ENCODE measurements around the gene IFNA10.
"Not testable (repeated sequence)": the region's sequence is repeated elsewhere in the genome, so short reads cannot be mapped to it uniquely, and the experiment has no call there.

The IFNA10 gene

DNA sequence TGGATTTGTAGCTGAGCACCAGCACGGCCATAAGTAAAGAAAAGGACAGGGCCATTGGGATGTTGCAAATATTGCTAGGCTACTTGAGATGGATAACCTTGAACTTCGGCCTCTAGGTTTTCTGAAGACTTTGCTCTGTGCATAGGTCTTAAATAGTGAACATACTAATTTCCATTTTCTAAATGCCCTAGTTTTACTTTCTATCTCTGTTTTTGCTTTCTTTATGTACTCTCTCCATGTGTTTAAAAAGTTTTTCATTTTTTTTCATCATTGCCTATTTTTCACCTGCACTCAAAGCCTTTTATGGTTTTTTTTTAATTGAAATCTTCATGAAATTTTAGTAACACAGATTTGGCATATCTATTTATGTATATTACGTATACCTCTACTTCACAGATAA is at the start of gene IFNA10:
IFNA10 (minus strand) TSS at position 101 of the 400 bp plus-strand sequence; CDS start at position 55, 46 bp downstream.
- not testable (repeated sequence) for H3K36me3 ChIP-seq (ENCODE audit: insufficient read depth, low read length)

DNA sequence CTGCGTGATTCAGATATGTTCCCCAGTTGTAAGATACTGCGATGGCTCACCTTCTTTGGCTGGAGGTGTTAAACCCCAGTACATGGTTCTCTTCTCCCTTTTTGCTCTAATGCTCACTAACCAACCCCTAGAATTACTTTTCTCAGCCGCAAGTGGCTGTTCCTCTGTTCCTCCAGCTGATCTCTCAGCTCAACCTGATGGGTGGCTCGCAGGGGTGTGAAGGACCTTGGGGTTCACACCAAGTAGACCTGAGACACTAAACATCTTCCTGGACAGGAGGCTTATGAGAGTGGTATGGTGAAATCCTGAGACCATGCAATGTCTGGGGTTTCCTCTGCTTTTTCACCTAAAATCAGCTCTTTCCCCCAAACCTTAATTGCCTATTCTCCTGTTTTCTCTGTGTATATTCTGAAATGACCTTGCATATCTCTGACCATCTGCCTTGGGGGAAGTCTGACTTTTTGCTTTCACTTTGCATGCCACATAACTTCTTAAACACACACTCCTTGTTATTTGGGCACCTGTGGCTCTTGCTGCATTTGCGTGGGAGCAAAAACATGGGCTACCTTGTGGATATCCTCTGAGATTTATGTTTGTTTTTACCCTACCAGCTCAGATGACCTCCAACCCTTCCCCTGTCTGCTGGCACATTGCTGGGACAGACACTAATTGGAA is 48.7 kb upstream of the IFNA10 start:
- H3K9ac ChIP-seq (ENCODE audit: low read length), result no peak overlapping the region
- H3K4me1 ChIP-seq (ENCODE audit: insufficient read depth, low read length), result no peaks in the 10 kb centered on the region
- H3K36me3 ChIP-seq (ENCODE audit: insufficient read depth, low read length), result no peaks in the 10 kb centered on the region
- H3K27me3 ChIP-seq (ENCODE audit: control insufficient read depth in 1 of 2, insufficient read depth in 2 of 2, low read length in 2 of 2), result no peaks in the 10 kb centered on the region
- no peak overlapping the region for H3K27ac ChIP-seq (ENCODE audit: low read depth, low read length)
- H3K9me3 ChIP-seq (ENCODE audit: low read length), result no peaks in the 10 kb centered on the region
- no peak overlapping the region for H3K4me3 ChIP-seq (ENCODE audit: low read depth in 1 of 2, low read length in 2 of 2)

More for the DNA sequence above, at the start of gene IFNA10:
- not testable (repeated sequence) for H3K4me1 ChIP-seq (ENCODE audit: insufficient read depth, low read length); H3K4me3 ChIP-seq (ENCODE audit: low read depth in 1 of 2, low read length in 2 of 2); H3K9me3 ChIP-seq (ENCODE audit: low read length); H3K27me3 ChIP-seq (ENCODE audit: control insufficient read depth in 1 of 2, insufficient read depth in 2 of 2, low read length in 2 of 2); H3K9ac ChIP-seq (ENCODE audit: low read length); H3K27ac ChIP-seq (ENCODE audit: low read depth, low read length)

DNA sequence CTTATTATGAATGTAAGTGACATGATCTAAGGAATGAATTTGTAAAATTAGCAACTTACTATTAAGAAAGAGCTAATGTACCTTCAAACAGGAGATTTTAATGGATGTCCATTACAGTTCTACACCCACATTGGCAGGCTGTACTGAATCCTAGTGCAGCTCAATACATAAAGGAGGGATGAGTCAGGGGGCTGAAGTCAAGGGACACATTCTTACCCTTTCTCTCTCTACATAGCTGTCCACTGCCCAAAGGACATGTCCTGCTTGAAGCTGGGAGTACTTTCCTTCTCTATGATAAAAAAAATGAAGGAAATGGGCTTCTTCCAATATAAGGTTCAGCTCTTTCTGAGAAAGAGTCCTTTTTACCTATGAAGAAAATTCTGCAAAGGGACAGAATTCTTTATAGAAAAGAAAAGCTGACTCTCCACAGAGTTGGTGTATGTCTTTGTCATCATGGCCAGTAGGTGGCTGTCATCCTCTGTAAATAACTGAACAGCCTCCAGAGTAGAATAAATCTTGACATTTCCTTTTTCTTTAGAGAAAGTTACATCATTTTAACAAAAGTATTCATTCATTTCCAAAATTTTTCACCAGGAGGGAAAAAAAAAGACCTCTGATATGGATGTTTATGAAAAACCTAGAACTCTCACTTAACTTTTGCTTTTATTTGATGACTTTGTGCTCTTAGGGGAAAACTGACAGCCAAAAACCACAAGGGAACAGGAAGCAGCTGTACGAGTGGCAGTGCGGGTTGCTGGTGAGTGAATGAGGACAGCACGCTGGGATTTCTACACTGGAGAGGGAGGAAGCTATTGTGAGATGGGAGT is 46.0 kb upstream of the IFNA10 start:
- H3K27me3 ChIP-seq (ENCODE audit: control insufficient read depth in 1 of 2, insufficient read depth in 2 of 2, low read length in 2 of 2), result no peaks in the 10 kb centered on the region
- no peaks in the 10 kb centered on the region for H3K4me1 ChIP-seq (ENCODE audit: insufficient read depth, low read length)
- no peak overlapping the region for H3K4me3 ChIP-seq (ENCODE audit: low read depth in 1 of 2, low read length in 2 of 2)
- no peak overlapping the region for H3K9ac ChIP-seq (ENCODE audit: low read length)
- H3K27ac ChIP-seq (ENCODE audit: low read depth, low read length), result no peak overlapping the region
- no peaks in the 10 kb centered on the region for H3K36me3 ChIP-seq (ENCODE audit: insufficient read depth, low read length)
- no peaks in the 10 kb centered on the region for H3K9me3 ChIP-seq (ENCODE audit: low read length)

DNA sequence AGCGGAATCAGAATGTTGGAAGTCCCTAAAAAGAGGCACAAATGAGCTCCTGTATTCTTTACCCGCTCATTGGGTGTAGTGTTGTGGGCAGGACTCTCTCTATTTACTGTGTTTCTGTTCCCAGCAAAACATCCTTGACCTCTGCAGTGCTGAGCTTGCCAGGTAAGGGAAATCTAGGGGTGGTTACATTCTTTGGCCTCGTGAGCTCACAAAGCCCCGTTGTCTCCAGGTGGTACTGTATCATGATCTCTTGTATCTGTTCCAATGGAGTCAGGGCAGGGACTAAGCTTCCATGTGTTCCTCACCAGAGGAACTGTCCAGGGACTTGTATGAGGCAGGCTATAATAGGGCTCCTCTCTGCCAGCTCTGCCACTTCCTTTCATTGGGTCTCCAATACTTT is 44.7 kb upstream of the IFNA10 start:
- H3K4me3 ChIP-seq (ENCODE audit: low read depth in 1 of 2, low read length in 2 of 2), result no peak overlapping the region
- H3K27me3 ChIP-seq (ENCODE audit: control insufficient read depth in 1 of 2, insufficient read depth in 2 of 2, low read length in 2 of 2), result no peaks in the 10 kb centered on the region
- H3K4me1 ChIP-seq (ENCODE audit: insufficient read depth, low read length), result no peaks in the 10 kb centered on the region
- H3K9me3 ChIP-seq (ENCODE audit: low read length), result no peaks in the 10 kb centered on the region
- H3K9ac ChIP-seq (ENCODE audit: low read length), result no peak overlapping the region
- H3K27ac ChIP-seq (ENCODE audit: low read depth, low read length), result no peak overlapping the region
- H3K36me3 ChIP-seq (ENCODE audit: insufficient read depth, low read length), result no peaks in the 10 kb centered on the region

DNA sequence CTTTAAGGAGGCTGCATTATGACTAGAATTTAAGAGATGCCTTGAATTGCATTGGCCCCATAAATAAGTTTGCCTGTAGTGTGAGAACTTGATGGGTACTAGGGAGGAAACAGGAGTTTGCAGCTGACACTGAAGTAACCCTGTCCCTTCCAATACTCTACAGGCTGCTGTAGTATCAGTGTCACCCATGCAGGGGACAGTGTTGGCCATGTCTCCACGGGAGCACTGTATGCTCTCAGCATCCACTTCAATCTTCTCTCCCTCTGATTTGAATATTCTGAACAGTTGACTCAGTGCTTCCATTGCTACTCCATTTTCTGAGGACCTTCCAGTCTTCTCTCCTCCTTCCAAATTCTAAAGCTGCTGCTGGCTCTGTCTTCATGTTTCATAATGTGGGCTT is 44.2 kb upstream of the IFNA10 start:
- Histone ChIP-seq H3K36me3 (ENCODE audit: insufficient read depth, low read length) (no peaks in the 10 kb centered on the region), H3K4me1 (ENCODE audit: insufficient read depth, low read length) (no peaks in the 10 kb centered on the region), H3K27me3 (ENCODE audit: control insufficient read depth in 1 of 2, insufficient read depth in 2 of 2, low read length in 2 of 2) (no peaks in the 10 kb centered on the region), H3K4me3 (ENCODE audit: low read depth in 1 of 2, low read length in 2 of 2) (no peak overlapping the region), H3K9me3 (ENCODE audit: low read length) (no peaks in the 10 kb centered on the region), H3K9ac (ENCODE audit: low read length) (no peak overlapping the region), H3K27ac (ENCODE audit: low read depth, low read length) (no peak overlapping the region)

DNA sequence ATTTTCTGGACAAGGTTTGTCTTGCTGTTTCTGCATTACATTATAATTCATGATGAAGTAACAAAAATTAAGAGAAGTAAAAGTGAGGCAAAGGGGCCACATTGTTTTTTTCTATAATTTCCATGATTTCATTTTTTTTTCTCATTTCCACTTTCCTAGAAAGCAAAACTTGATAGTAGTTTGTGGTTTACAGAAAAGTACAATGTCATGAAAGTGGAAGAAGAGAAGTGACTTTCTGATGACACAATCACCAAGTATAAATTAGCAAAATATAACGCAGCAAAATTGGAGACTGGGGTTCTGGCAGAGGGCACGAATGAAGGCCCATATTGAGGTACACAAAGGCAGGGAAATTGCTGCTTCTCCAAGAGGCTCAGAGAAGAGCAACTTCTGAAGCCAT is 37.9 kb upstream of the IFNA10 start:
- Histone ChIP-seq H3K4me1 (ENCODE audit: insufficient read depth, low read length) (no peaks in the 10 kb centered on the region), H3K27ac (ENCODE audit: low read depth, low read length) (no peak overlapping the region), H3K27me3 (ENCODE audit: control insufficient read depth in 1 of 2, insufficient read depth in 2 of 2, low read length in 2 of 2) (no peaks in the 10 kb centered on the region), H3K36me3 (ENCODE audit: insufficient read depth, low read length) (no peaks in the 10 kb centered on the region), H3K9ac (ENCODE audit: low read length) (no peak overlapping the region), H3K9me3 (ENCODE audit: low read length) (no peaks in the 10 kb centered on the region), H3K4me3 (ENCODE audit: low read depth in 1 of 2, low read length in 2 of 2) (no peak overlapping the region)

DNA sequence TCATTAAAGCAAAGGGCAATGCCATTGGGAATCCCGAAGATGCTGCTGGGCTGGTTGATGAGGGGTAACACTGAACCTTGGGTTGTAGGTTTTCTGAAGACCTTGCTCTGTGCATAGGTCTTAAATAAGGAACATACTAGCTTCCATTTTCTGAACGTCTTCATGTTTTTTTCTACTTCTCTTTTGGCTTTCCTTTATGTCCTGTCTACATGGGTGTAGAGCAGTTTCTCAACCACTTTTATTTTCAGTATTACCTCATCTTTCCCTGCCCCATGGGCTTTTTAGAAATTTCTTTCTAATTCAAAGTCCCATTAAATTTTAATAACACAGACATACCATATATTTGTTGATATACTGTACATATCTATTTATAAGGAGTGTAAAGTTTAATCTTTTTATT is 33.0 kb upstream of the IFNA10 start, which contains the start of gene IFNA14:
IFNA14 (minus strand) TSS at position 95 of the 400 bp plus-strand sequence; CDS start at position 25, 70 bp downstream.
- Histone ChIP-seq H3K27me3 (ENCODE audit: control insufficient read depth in 1 of 2, insufficient read depth in 2 of 2, low read length in 2 of 2) (no peaks in the 10 kb centered on the region), H3K27ac (ENCODE audit: low read depth, low read length) (no peak within 1 kb of the TSS), H3K4me1 (ENCODE audit: insufficient read depth, low read length) (no peaks in the 10 kb centered on the region), H3K9me3 (ENCODE audit: low read length) (no peaks in the 10 kb centered on the region), H3K9ac (ENCODE audit: low read length) (no peak within 1 kb of the TSS), H3K4me3 (ENCODE audit: low read depth in 1 of 2, low read length in 2 of 2) (no peak within 1 kb of the TSS), H3K36me3 (ENCODE audit: insufficient read depth, low read length) (no peaks in the 10 kb centered on the region)

DNA sequence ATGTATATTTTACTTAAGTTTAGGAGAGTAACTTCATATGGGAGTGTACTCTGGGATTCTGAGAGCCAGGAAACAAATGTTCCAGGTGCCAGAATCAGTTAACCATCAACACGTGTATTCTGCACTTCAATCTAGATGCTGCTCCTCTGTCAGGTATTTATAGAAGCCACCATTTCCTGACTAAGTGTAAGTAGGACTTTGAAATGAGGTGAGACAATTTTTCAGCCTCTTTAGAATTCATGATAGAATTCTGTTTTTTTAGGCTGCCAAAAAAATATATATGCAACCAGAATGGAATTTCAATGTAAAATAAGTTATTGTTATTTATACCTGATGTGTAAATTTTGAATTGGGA is 29.4 kb upstream of the IFNA10 start:
- not testable (repeated sequence) for H3K36me3 ChIP-seq (ENCODE audit: insufficient read depth, low read length); H3K27me3 ChIP-seq (ENCODE audit: control insufficient read depth in 1 of 2, insufficient read depth in 2 of 2, low read length in 2 of 2); H3K4me1 ChIP-seq (ENCODE audit: insufficient read depth, low read length)

DNA sequence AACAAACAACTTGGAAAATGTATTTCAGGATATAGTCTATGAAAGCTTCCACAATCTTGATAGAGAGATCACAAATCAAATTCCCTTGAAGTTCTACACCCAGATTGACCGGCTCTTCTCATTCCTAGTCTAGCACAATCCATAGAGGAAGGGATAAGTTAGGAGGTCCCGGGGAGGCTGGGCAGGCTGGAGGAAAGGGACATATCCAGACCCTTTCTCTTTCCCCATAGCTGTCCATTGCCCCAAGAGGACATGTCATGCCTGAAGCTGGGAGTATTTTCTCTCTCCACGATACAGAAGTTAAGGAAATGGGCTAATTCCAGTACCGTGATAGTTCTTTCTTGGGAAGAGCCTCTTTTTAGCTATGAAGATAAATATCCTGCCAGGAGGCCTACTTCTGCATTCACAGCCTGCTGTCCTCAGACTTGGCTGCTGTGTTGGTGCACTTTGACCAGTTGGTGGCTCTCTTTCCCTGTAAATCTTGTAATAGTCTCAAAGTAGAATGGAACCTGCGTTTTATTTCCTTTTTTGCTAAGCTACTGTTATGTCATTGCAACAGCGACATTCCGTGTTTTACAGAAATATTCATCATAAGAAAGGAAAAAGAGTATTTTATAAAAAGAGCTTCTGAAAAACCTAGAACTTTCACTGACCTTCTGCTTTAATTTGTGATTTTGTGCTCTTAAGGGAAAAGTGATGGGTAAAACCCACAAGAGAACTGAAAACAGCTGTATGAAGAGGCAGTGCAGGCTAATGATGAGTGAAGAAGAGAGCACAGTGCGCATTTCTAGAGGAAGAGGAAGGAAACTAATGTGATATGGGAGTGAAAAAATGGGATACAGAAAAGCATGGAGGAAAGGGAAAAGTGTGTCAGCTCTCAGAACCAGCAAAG is 28.8 kb upstream of the IFNA10 start:
- H3K4me3 ChIP-seq (ENCODE audit: low read depth in 1 of 2, low read length in 2 of 2); H3K9me3 ChIP-seq (ENCODE audit: low read length); H3K27ac ChIP-seq (ENCODE audit: low read depth, low read length); H3K9ac ChIP-seq (ENCODE audit: low read length); H3K36me3 ChIP-seq (ENCODE audit: insufficient read depth, low read length); H3K27me3 ChIP-seq (ENCODE audit: control insufficient read depth in 1 of 2, insufficient read depth in 2 of 2, low read length in 2 of 2); H3K4me1 ChIP-seq (ENCODE audit: insufficient read depth, low read length): not testable (repeated sequence)

More for the DNA sequence above, 29.4 kb upstream of the IFNA10 start:
- H3K4me3 ChIP-seq (ENCODE audit: low read depth in 1 of 2, low read length in 2 of 2); H3K9me3 ChIP-seq (ENCODE audit: low read length); H3K27ac ChIP-seq (ENCODE audit: low read depth, low read length); H3K9ac ChIP-seq (ENCODE audit: low read length): not testable (repeated sequence)

DNA sequence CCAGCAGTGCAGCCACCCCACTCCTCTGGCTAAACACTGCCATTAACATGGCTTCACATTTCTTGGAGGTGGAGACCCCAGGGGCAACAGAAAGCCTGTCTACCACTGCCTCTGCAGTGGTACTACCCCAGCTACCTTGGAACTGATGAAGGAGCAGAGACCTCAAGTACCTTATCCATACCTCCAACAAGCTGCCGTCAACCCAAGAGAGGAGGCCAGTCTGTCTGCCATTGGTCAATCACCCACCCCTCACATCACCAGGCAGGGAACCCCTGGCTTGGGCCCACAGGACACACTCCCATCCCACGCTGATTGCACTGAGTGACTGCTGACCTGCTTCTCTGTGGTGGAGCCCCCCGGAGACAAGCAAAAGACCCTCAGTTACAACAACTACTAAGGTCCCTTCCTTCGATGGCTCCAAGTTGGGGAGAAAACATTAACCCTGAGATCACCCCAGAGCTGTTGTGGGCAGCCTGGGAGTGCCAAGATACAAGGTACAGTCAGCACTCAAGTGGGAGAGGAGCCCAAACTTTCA is 27.3 kb upstream of the IFNA10 start:
- no peaks in the 10 kb centered on the region for H3K36me3 ChIP-seq (ENCODE audit: insufficient read depth, low read length)
- H3K9me3 ChIP-seq (ENCODE audit: low read length), result no peaks in the 10 kb centered on the region
- H3K4me1 ChIP-seq (ENCODE audit: insufficient read depth, low read length), result no peaks in the 10 kb centered on the region
- no peaks in the 10 kb centered on the region for H3K27me3 ChIP-seq (ENCODE audit: control insufficient read depth in 1 of 2, insufficient read depth in 2 of 2, low read length in 2 of 2)
- H3K4me3 ChIP-seq (ENCODE audit: low read depth in 1 of 2, low read length in 2 of 2), result no peak overlapping the region
- H3K9ac ChIP-seq (ENCODE audit: low read length), result no peak overlapping the region
- H3K27ac ChIP-seq (ENCODE audit: low read depth, low read length), result no peak overlapping the region

DNA sequence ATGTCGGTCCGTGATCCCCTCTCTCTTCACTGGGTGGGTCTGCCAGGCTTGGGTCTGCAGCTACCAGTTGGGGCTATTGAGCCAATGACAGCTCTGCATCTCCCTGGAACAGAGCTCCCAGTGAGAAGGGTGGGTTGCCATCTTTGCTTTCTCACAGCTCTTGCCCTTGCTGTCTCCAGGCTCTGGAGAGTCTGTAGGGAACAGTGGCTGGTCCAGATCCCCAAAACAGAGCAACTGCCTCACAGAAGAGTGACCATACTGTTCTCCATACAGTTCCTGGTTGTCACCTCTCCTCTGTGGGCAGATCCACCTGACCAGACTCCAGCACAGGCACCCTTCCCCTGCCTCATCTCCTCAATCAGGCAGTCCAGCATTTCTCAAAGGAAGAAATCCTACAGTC is 26.3 kb upstream of the IFNA10 start:
- Histone ChIP-seq H3K9me3 (ENCODE audit: low read length) (no peaks in the 10 kb centered on the region), H3K4me3 (ENCODE audit: low read depth in 1 of 2, low read length in 2 of 2) (no peak overlapping the region), H3K9ac (ENCODE audit: low read length) (no peak overlapping the region), H3K4me1 (ENCODE audit: insufficient read depth, low read length) (no peaks in the 10 kb centered on the region), H3K27ac (ENCODE audit: low read depth, low read length) (no peak overlapping the region), H3K27me3 (ENCODE audit: control insufficient read depth in 1 of 2, insufficient read depth in 2 of 2, low read length in 2 of 2) (no peaks in the 10 kb centered on the region), H3K36me3 (ENCODE audit: insufficient read depth, low read length) (no peaks in the 10 kb centered on the region)
